ENCODE measurements around the gene MFSD11.
"Not testable (repeated sequence)": the region's sequence is repeated elsewhere in the genome, so short reads cannot be mapped to it uniquely, and the experiment has no call there.

The MFSD11 gene

DNA sequence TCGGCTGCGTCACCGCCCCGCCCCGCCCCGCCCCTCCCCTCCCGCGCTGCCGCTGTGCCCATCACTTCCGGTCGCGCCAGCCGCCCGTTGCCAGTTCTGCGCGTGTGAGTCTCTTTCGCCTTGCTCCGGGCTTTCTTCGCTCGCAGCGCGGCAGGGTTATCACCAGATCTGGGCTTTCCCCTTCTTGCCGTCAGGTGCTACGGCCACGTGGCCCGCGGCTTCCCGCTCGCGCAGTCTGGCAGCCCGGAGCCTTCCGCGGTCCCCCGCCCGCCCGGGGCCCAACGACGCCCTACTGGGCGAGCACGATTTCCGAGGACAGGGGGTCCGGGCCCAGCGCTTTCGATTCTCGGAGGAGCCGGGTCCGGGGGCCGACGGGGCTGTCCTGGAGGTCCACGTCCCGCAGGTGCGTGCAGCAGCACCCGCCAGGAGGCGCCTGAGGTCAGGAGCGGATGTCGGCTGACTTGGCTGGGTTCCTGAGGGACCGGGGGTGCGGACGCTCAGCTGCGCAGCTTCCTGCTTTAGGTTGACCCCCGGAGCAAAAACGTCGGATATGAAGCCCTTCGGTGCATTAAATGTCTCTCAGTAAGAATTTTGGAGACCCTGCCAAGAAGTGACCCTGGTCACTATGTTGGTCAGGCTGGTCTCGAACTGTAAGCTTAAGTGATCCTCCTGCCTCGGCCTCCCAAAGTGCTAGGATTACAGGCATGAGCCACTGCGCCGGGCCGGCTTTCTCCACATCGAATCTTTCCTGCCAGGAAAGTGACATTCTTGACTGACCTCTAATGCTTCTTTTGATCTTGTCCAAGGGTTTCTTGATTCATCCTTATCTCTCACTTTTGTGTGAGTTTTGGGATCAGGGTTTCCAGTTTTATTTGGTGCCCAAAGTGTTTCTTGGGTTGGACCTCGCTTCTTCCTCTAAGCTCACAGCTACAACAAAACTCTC, 10.9 kb upstream of the MFSD11 start, which contains the start of gene METTL23:
METTL23 (plus strand) TSS at position 64 of the 943 bp plus-strand sequence. CDS start 2,872 bp downstream, outside the sequence.
- DNase-seq (ENCODE audit: low read depth in 2 of 2), result peak; percentile 65 to 76

DNA sequence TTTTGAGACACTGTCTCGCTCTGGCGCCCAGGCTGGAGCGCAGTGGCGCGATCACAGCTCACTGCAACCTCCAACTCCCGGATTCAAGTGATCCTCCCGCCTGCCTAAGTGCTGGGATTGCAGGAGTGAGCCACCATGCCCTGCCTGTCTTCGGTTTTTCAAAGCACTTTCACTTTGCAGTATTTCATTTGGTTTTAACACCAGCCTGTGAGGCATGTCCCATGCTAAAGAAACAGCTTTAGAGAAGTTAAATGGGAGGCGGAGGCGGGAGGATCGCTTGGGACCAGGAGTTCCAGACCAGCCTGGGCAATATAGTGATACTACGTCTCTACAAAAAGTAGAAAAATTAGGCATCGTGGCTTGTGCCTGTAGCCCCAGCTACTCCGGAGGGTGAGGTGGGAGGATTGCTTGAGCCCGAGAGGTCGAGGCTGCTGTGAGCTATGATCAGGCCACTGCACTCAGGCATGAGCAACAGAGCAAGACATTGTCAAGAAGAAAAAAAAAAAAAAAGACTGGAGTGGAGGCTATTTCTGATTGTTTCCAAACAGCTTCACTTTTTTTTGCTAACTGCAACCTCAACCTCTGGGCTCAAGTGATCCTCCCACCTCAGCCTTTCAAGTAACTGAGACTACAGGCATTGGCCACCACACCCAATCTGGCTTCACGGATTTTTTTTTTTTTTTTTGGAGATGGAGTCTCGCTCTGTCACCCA, 10.0 kb upstream of the MFSD11 start:
- DNase-seq (ENCODE audit: low read depth in 2 of 2), result no peak

DNA sequence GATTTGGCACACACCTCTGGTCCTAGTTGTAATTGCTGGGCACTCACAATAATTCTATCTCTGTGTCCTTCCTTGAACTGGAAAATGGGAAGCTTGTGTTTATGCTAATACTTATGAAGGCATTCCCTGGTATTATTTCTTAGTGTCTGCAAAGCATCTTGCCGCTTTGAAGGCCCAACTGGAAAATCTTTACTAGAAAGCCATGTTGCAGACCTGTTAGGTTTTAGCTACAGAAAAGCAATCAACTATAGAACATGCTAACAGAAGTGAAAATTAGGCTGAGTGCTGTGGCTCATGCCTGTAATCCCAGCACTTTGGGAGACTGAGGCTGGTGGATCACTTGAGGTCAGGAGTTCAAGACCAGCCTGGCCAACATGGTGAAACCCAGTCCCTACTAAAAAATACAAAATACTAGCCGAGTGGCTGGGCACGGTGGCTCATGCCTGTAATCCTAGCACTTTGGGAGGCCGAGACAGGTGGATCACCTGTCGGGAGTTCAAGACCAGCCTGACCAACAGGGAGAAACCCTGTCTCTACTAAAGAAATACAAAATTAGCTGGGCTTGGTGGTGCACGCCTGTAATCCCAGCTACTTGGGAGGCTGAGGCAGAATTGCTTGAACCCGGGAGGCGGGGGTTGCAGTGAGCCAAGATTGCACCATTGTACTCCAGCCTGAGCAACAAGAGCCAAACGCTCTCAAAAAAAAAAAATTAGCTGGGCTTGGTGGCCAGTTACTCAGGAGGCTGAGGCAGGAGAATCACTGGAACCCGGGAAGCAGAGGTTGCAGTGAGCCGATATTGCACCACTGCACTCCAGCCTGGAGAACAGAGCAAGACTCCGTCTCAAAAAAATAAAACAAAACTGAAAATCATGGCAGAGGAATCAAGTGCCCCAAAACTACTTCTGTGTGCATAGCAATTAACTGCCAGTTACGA, 5.9 kb upstream of the MFSD11 start:
- DNase-seq (ENCODE audit: low read depth in 2 of 2), result not testable (repeated sequence)

GRCh38 chr17:76732734-76733617, 4.9 kb upstream of the MFSD11 start:
- DNase-seq (ENCODE audit: low read depth in 2 of 2), result no peak

DNA sequence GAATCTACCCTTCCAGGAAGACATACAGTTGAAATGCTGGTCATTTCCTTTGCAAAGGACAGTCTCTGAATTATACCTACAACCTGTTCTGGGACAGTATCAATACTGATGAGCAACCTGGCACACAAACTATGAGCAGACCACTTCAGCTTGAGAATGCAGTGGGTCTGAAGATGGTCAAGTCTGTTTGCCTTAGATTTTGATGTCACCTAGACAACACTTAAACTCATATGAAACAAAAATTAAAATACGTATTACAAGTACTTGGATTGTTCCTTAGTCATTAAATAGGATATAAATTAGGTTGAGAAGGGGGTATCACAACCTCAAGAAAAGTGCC, 4.3 kb upstream of the MFSD11 start:
- no peak for DNase-seq (ENCODE audit: low read depth in 2 of 2)

GRCh38 chr17:76734080-76734840, 3.7 kb upstream of the MFSD11 start:
- no peak for DNase-seq (ENCODE audit: low read depth in 2 of 2)

GRCh38 chr17:76735006-76735405, 2.9 kb upstream of the MFSD11 start:
- DNase-seq (ENCODE audit: low read depth in 2 of 2), result no peak

DNA sequence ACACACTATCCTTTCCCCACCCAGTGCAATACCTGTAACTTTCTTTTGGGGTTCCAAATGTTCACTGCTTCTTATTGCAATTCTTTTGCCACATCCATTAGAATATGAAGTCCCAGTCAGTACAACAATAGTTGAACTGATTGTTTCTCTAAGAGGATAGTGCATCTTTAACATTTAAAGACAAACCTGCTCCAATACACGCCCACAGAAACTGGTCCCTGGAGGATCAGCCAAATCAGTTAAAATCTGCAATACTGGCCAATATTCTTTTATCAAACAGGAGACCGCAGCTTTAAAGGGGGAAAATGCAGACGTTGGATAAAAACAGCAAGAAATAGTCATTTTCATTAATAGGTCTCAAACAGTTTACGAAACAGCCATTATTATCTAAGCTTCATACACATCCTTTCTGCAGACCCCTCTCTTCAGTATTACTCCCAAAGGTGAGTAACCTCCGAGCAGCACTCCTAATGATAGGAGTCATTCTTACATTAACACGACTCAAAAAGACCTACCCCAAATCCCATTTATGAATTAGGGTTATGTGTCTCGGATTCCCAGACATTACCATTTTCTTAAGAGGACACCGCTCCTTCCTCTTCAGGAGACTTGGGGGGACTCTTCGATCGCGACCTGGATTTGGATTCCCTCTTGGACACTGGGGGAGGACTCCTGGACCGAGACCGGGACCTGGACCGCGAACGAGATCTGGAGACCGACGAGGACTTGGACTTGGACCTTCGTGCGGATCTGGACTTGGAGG, 2.2 kb upstream of the MFSD11 start:
- no peak for DNase-seq (ENCODE audit: low read depth in 2 of 2)

- DNase-seq (ENCODE audit: low read depth in 2 of 2), result peak; percentile 41 to 45
Measured at GRCh38 chr17:76736349-76737081, 1.4 kb upstream of the MFSD11 start.

- peak; percentile 98 to 99 for DNase-seq (ENCODE audit: low read depth in 2 of 2)
Measured at GRCh38 chr17:76737082-76737675, 740 bp upstream of the MFSD11 start, which contains the start of gene SRSF2. Gene SRSF2 (minus strand): TSS chr17:76737331. CDS start chr17:76737160, 171 bp downstream.

DNA sequence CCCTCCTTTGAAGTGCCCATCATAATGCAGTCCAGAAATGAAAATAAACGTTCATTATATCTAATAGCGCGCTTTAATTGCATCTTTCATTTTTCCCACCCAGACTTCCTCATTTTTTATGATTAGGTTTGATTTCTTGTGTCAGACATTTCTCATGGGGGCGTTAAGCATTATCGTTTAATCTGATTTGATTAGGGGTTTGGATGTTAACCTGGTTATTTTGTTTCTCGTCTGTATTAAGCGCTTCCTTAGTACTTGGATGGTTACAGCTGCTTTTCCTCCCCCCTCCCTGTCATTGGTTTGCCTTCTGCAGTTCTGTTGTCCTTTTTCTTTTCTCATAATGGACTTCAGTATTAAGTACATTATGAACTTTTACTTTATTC, 540 bp downstream of the MFSD11 start:
- no peak for DNase-seq (ENCODE audit: low read depth in 2 of 2)

DNA sequence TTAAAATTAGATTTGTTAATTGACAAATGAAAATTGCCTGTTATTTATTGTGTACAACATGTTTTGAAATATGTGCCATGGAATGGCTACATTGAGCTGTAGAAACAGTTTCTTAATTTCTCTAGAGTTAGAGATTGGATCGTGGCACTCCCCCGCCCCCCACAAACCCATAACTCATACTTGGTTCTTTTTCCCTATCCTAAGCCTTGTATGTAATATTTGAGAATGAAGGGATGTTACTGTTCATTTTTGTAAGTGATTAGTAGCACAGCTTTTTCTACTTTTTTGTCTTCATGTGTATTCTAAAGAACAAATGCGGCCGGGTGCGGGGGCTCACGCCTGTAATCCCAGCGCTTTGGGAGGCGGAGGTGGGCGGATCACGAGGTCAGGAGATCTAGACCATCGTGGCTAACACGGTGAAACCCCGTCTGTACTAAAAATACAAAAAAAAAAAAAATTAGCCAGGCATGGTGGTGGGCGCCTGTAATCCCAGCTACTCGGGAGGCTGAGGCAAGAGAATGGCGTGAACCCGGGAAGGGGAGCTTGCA, 1.7 kb downstream of the MFSD11 start:
- not testable (repeated sequence) for DNase-seq (ENCODE audit: low read depth in 2 of 2)

GRCh38 chr17:76740329-76741118, 2.6 kb downstream of the MFSD11 start:
- DNase-seq (ENCODE audit: low read depth in 2 of 2), result no peak

DNA sequence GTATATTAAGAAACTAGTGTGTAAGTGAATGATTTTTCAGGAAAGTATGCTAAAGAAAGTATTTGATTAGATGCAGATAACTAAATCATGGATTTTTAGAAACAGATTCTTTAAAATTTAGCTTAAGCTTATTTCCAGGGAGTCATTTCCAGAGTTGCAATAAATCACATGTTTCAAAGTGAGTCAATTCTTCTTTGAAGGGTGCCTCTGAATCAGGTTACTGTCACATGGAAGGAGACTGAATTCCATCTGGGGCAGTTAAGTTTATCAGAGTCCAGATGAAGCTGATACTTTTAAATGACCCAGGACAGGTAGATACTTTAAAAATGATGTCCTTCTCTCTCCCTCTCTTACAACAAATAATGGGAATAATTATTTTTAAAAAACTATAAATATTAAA, 5.0 kb downstream of the MFSD11 start:
- DNase-seq (ENCODE audit: low read depth in 2 of 2), result no peak

GRCh38 chr17:76744747-76745146, 6.8 kb downstream of the MFSD11 start:
- DNase-seq (ENCODE audit: low read depth in 2 of 2), result no peak

- DNase-seq (ENCODE audit: low read depth in 2 of 2), result not testable (repeated sequence)
Measured at GRCh38 chr17:76745785-76746184, 7.9 kb downstream of the MFSD11 start.
